ENCODE measurements around the gene ACTA2. TPM values are rescaled to one million over a fixed set of nuclear protein-coding genes. Genes with fewer than 3 reads are reported as not detected.

ACTA2 gene
- total RNA-seq, 1 experiment from 2014 or later = 52.2 TPM

DNA sequence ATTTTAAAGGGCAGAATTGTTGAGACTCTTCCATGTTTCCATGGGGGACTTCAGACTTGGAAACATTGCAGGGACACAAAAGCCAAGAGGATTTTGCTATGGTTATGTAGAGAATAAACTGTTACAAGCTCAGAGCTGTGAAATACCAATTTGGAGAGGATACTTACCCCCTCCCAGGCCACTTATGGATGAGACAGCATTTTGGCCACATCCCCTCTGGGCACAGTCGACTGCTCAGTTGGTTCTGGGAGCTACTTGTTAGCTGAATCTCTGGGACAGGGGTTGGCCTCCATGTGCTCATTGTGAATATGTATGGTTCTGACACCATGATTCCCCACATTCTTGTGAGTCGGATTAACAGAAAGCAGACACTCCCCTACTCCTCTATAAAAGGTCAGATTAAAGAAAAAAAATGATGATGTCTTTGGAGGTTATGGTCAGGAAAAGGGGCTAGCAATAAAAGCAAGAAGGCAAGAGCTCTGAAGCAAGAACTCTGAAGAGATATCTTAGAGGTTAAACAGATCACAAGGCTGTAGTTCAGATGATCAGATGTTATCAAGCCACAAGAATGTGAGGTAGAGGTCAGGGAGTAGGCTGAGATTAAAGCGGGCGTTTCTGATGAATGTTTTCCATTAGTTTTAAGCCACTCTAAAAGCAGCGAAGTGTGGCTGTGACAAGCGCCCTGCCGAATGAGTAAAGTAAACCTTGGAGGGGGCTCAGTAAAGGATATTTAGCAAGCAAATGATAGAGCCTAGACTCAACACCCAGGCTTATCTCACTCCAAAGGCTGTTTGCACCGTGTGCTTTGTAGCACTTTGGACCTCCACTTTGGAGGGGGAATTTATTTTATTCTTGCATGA, 55.3 kb downstream of the ACTA2 start:
- POLR2A ChIA-PET (ENCODE audit: low non-redundant PET) = no interaction called here
- no TSS peak for BruUV-seq (replicated peaks)
- CTCF ChIA-PET = no interaction called here
- H3K27me3 ChIP-seq (replicated peaks; ENCODE audit: insufficient read depth, low read depth, low read length, poor library complexity) = no peaks in the 10 kb centered on the region
- intact Hi-C loops (cut with micrococcal nuclease; ENCODE audit: unreplicated experiment) = no loop called here
- peak overlapping the region; percentile 38 for H3K27ac ChIP-seq (ENCODE audit: low read depth, low read length, poor library complexity, severe bottlenecking)
- H3K36me3 ChIP-seq (ENCODE audit: insufficient read depth, low read length, poor library complexity, severe bottlenecking) = peaks cover 23% of the 10 kb centered on the region
- no peak for TF ChIP-seq EZH2 (IDR thresholded peaks at IDR 0.05; ENCODE audit: borderline replicate concordance, low read depth, low read length, poor library complexity, severe bottlenecking)
- TF ChIP-seq, protein P1, sequence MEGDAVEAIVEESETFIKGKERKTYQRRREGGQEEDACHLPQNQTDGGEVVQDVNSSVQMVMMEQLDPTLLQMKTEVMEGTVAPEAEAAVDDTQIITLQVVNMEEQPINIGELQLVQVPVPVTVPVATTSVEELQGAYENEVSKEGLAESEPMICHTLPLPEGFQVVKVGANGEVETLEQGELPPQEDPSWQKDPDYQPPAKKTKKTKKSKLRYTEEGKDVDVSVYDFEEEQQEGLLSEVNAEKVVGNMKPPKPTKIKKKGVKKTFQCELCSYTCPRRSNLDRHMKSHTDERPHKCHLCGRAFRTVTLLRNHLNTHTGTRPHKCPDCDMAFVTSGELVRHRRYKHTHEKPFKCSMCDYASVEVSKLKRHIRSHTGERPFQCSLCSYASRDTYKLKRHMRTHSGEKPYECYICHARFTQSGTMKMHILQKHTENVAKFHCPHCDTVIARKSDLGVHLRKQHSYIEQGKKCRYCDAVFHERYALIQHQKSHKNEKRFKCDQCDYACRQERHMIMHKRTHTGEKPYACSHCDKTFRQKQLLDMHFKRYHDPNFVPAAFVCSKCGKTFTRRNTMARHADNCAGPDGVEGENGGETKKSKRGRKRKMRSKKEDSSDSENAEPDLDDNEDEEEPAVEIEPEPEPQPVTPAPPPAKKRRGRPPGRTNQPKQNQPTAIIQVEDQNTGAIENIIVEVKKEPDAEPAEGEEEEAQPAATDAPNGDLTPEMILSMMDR (conservative IDR thresholded peaks at IDR 0.05; ENCODE audit: low read depth, low read length) = no peak
- H3K9me3 ChIP-seq (ENCODE audit: low read depth, low read length, poor library complexity, severe bottlenecking) = no peaks in the 10 kb centered on the region
- H3K4me1 ChIP-seq (ENCODE audit: insufficient read depth, low read length, poor library complexity, severe bottlenecking) = peaks cover 66% of the 10 kb centered on the region
- H3K4me3 ChIP-seq (ENCODE audit: low read depth, low read length, poor library complexity, severe bottlenecking) = no peak overlapping the region
- DNase-seq (ENCODE audit: low spot score) = peak; percentile 46

DNA sequence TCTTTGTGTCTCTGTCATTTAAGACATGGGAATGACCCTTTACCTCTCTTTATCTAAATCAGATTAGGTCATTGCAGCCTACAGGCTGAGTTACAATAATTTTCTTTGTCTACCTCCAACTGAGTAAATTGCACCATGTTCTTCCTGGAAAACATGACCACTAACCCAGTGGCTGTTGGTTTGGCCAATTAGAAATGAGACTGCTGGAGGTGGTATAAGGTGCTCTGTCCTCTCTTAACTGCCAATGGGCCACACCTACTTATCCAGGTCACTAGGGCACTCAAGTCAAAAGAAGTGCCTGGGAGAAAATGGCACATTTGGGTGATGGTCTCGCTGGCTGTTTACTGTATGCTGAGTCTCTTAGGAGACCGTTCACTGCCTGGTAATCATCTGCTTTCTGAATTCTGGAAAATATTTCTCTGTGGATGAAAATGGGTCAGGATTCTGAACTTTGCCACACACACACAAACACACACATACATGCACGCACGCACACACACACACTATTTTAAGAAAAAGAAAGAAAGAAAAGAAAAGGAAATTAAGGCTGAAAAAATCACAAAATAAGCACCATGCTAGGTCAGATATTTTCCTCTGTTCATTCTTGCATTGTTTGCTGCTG, 56.1 kb downstream of the ACTA2 start:
- no peaks in the 10 kb centered on the region for H3K27me3 ChIP-seq (replicated peaks; ENCODE audit: insufficient read depth, low read depth, low read length, poor library complexity)
- H3K4me3 ChIP-seq (ENCODE audit: low read depth, low read length, poor library complexity, severe bottlenecking) = no peak overlapping the region
- POLR2A ChIA-PET (ENCODE audit: low non-redundant PET) = no interaction called here
- no peaks in the 10 kb centered on the region for H3K9me3 ChIP-seq (ENCODE audit: low read depth, low read length, poor library complexity, severe bottlenecking)
- H3K4me1 ChIP-seq (ENCODE audit: insufficient read depth, low read length, poor library complexity, severe bottlenecking) = peaks cover 72% of the 10 kb centered on the region
- peak overlapping the region; percentile 38 for H3K27ac ChIP-seq (ENCODE audit: low read depth, low read length, poor library complexity, severe bottlenecking)
- H3K36me3 ChIP-seq (ENCODE audit: insufficient read depth, low read length, poor library complexity, severe bottlenecking) = peaks cover 16% of the 10 kb centered on the region
- CTCF ChIA-PET = no interaction called here
- intact Hi-C loops (cut with micrococcal nuclease; ENCODE audit: unreplicated experiment) = no loop called here
- TF ChIP-seq, protein P1 (conservative IDR thresholded peaks at IDR 0.05; ENCODE audit: low read depth, low read length) = no peak
- TF ChIP-seq EZH2 (IDR thresholded peaks at IDR 0.05; ENCODE audit: borderline replicate concordance, low read depth, low read length, poor library complexity, severe bottlenecking) = no peak
- BruUV-seq (replicated peaks) = no TSS peak
- no peak for DNase-seq (ENCODE audit: low spot score)

DNA sequence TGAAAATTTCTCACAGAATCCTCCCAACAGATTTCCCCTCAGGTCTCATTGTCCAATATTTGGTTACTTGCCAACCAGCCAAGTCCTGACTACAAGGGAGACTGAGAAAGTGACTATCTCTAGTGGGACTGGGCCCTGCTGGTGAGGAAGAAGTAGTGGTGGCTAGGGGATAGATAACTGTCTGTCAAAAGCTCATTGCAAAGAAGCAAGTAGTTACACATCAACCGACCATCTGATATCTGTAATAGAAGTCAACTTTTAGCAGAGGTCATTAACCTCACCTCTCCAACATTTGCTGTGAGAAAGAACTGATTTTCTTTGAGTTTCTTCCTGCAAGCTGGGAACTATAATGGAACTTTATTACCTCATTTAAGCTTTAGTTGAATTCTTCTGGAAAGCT, 57.3 kb downstream of the ACTA2 start:
- H3K27me3 ChIP-seq (replicated peaks; ENCODE audit: insufficient read depth, low read depth, low read length, poor library complexity) = no peaks in the 10 kb centered on the region
- ChIA-PET POLR2A (ENCODE audit: low non-redundant PET) (no interaction called here), CTCF (no interaction called here)
- H3K27ac ChIP-seq (ENCODE audit: low read depth, low read length, poor library complexity, severe bottlenecking) = peak overlapping the region; percentile 14
- intact Hi-C loops (cut with micrococcal nuclease; ENCODE audit: unreplicated experiment) = no loop called here
- no TSS peak for BruUV-seq (replicated peaks)
- H3K4me1 ChIP-seq (ENCODE audit: insufficient read depth, low read length, poor library complexity, severe bottlenecking) = peaks cover 75% of the 10 kb centered on the region
- no peak overlapping the region for H3K4me3 ChIP-seq (ENCODE audit: low read depth, low read length, poor library complexity, severe bottlenecking)
- peaks cover 10% of the 10 kb centered on the region for H3K36me3 ChIP-seq (ENCODE audit: insufficient read depth, low read length, poor library complexity, severe bottlenecking)
- H3K9me3 ChIP-seq (ENCODE audit: low read depth, low read length, poor library complexity, severe bottlenecking) = no peaks in the 10 kb centered on the region
- no peak for DNase-seq (ENCODE audit: low spot score)
- TF ChIP-seq EZH2 (IDR thresholded peaks at IDR 0.05; ENCODE audit: borderline replicate concordance, low read depth, low read length, poor library complexity, severe bottlenecking) = no peak
- TF ChIP-seq, protein P1 (conservative IDR thresholded peaks at IDR 0.05; ENCODE audit: low read depth, low read length) = no peak

All from A673 (cell line).